ENCODE data around the gene TRAPPC13.
"Not testable (repeated sequence)": the region's sequence is repeated elsewhere in the genome, so short reads cannot be mapped to it uniquely, and the experiment has no call there.

Gene TRAPPC13

GRCh38 chr5:65630981-65631380 is 6.2 kb downstream of the TRAPPC13 start:
- H3K9ac ChIP-seq (ENCODE audit: low read length), result no peak overlapping the region
- no peaks in the 10 kb centered on the region for H3K9me3 ChIP-seq (ENCODE audit: low read length)
- H3K27me3 ChIP-seq (ENCODE audit: control insufficient read depth in 1 of 2, insufficient read depth in 2 of 2, low read length in 2 of 2), result no peaks in the 10 kb centered on the region
- H3K36me3 ChIP-seq (ENCODE audit: insufficient read depth, low read length), result peaks cover 11% of the 10 kb centered on the region
- H3K4me1 ChIP-seq (ENCODE audit: insufficient read depth, low read length), result peaks cover 3% of the 10 kb centered on the region
- no peak overlapping the region for H3K27ac ChIP-seq (ENCODE audit: low read depth, low read length)
- H3K4me3 ChIP-seq (ENCODE audit: low read depth in 1 of 2, low read length in 2 of 2), result no peak overlapping the region

- Histone ChIP-seq H3K9me3 (ENCODE audit: low read length) (no peaks in the 10 kb centered on the region), H3K36me3 (ENCODE audit: insufficient read depth, low read length) (peaks cover 28% of the 10 kb centered on the region), H3K4me1 (ENCODE audit: insufficient read depth, low read length) (no peaks in the 10 kb centered on the region), H3K4me3 (ENCODE audit: low read depth in 1 of 2, low read length in 2 of 2) (no peak overlapping the region), H3K9ac (ENCODE audit: low read length) (no peak overlapping the region), H3K27ac (ENCODE audit: low read depth, low read length) (no peak overlapping the region), H3K27me3 (ENCODE audit: control insufficient read depth in 1 of 2, insufficient read depth in 2 of 2, low read length in 2 of 2) (no peaks in the 10 kb centered on the region)
Observed at GRCh38 chr5:65640240-65640639, 15.4 kb downstream of the TRAPPC13 start.

- H3K9ac ChIP-seq (ENCODE audit: low read length), result no peak overlapping the region
- no peak overlapping the region for H3K27ac ChIP-seq (ENCODE audit: low read depth, low read length)
- H3K27me3 ChIP-seq (ENCODE audit: control insufficient read depth in 1 of 2, insufficient read depth in 2 of 2, low read length in 2 of 2), result no peaks in the 10 kb centered on the region
- no peaks in the 10 kb centered on the region for H3K4me1 ChIP-seq (ENCODE audit: insufficient read depth, low read length)
- H3K4me3 ChIP-seq (ENCODE audit: low read depth in 1 of 2, low read length in 2 of 2), result no peak overlapping the region
- H3K36me3 ChIP-seq (ENCODE audit: insufficient read depth, low read length), result no peaks in the 10 kb centered on the region
- H3K9me3 ChIP-seq (ENCODE audit: low read length), result no peaks in the 10 kb centered on the region
Observed at GRCh38 chr5:65646938-65647337, 22.1 kb downstream of the TRAPPC13 start.

GRCh38 chr5:65647941-65648340 is 23.1 kb downstream of the TRAPPC13 start:
- no peak overlapping the region for H3K9ac ChIP-seq (ENCODE audit: low read length)
- H3K27ac ChIP-seq (ENCODE audit: low read depth, low read length), result no peak overlapping the region
- H3K4me3 ChIP-seq (ENCODE audit: low read depth in 1 of 2, low read length in 2 of 2), result no peak overlapping the region
- no peaks in the 10 kb centered on the region for H3K27me3 ChIP-seq (ENCODE audit: control insufficient read depth in 1 of 2, insufficient read depth in 2 of 2, low read length in 2 of 2)
- no peaks in the 10 kb centered on the region for H3K4me1 ChIP-seq (ENCODE audit: insufficient read depth, low read length)
- no peaks in the 10 kb centered on the region for H3K36me3 ChIP-seq (ENCODE audit: insufficient read depth, low read length)
- H3K9me3 ChIP-seq (ENCODE audit: low read length), result no peaks in the 10 kb centered on the region

GRCh38 chr5:65651144-65651543 is 26.3 kb downstream of the TRAPPC13 start:
- no peaks in the 10 kb centered on the region for H3K36me3 ChIP-seq (ENCODE audit: insufficient read depth, low read length)
- H3K27me3 ChIP-seq (ENCODE audit: control insufficient read depth in 1 of 2, insufficient read depth in 2 of 2, low read length in 2 of 2), result no peaks in the 10 kb centered on the region
- no peaks in the 10 kb centered on the region for H3K9me3 ChIP-seq (ENCODE audit: low read length)
- H3K9ac ChIP-seq (ENCODE audit: low read length), result no peak overlapping the region
- no peak overlapping the region for H3K27ac ChIP-seq (ENCODE audit: low read depth, low read length)
- H3K4me1 ChIP-seq (ENCODE audit: insufficient read depth, low read length), result no peaks in the 10 kb centered on the region
- no peak overlapping the region for H3K4me3 ChIP-seq (ENCODE audit: low read depth in 1 of 2, low read length in 2 of 2)

- Histone ChIP-seq H3K27ac (ENCODE audit: low read depth, low read length) (no peak overlapping the region), H3K36me3 (ENCODE audit: insufficient read depth, low read length) (no peaks in the 10 kb centered on the region), H3K4me1 (ENCODE audit: insufficient read depth, low read length) (no peaks in the 10 kb centered on the region), H3K27me3 (ENCODE audit: control insufficient read depth in 1 of 2, insufficient read depth in 2 of 2, low read length in 2 of 2) (no peaks in the 10 kb centered on the region), H3K9me3 (ENCODE audit: low read length) (no peaks in the 10 kb centered on the region), H3K9ac (ENCODE audit: low read length) (no peak overlapping the region), H3K4me3 (ENCODE audit: low read depth in 1 of 2, low read length in 2 of 2) (no peak overlapping the region)
Observed at GRCh38 chr5:65654713-65655112, 29.9 kb downstream of the TRAPPC13 start.

- H3K4me1 ChIP-seq (ENCODE audit: insufficient read depth, low read length), result no peaks in the 10 kb centered on the region
- H3K36me3 ChIP-seq (ENCODE audit: insufficient read depth, low read length), result peaks cover 20% of the 10 kb centered on the region
- no peaks in the 10 kb centered on the region for H3K27me3 ChIP-seq (ENCODE audit: control insufficient read depth in 1 of 2, insufficient read depth in 2 of 2, low read length in 2 of 2)
- no peaks in the 10 kb centered on the region for H3K9me3 ChIP-seq (ENCODE audit: low read length)
- H3K4me3 ChIP-seq (ENCODE audit: low read depth in 1 of 2, low read length in 2 of 2), result no peak overlapping the region
- no peak overlapping the region for H3K27ac ChIP-seq (ENCODE audit: low read depth, low read length)
- H3K9ac ChIP-seq (ENCODE audit: low read length), result no peak overlapping the region
Observed at GRCh38 chr5:65663804-65664521, 39.1 kb downstream of the TRAPPC13 start.

- Histone ChIP-seq H3K4me3 (ENCODE audit: low read depth in 1 of 2, low read length in 2 of 2) (no peak overlapping the region), H3K27ac (ENCODE audit: low read depth, low read length) (no peak overlapping the region), H3K9me3 (ENCODE audit: low read length) (no peaks in the 10 kb centered on the region), H3K27me3 (ENCODE audit: control insufficient read depth in 1 of 2, insufficient read depth in 2 of 2, low read length in 2 of 2) (no peaks in the 10 kb centered on the region), H3K9ac (ENCODE audit: low read length) (no peak overlapping the region), H3K36me3 (ENCODE audit: insufficient read depth, low read length) (peaks cover 15% of the 10 kb centered on the region), H3K4me1 (ENCODE audit: insufficient read depth, low read length) (no peaks in the 10 kb centered on the region)
Observed at GRCh38 chr5:65668696-65669095, 43.9 kb downstream of the TRAPPC13 start.

- H3K36me3 ChIP-seq (ENCODE audit: insufficient read depth, low read length), result peaks cover 17% of the 10 kb centered on the region
- H3K4me3 ChIP-seq (ENCODE audit: low read depth in 1 of 2, low read length in 2 of 2), result no peak overlapping the region
- H3K27me3 ChIP-seq (ENCODE audit: control insufficient read depth in 1 of 2, insufficient read depth in 2 of 2, low read length in 2 of 2), result no peaks in the 10 kb centered on the region
- H3K9ac ChIP-seq (ENCODE audit: low read length), result no peak overlapping the region
- H3K27ac ChIP-seq (ENCODE audit: low read depth, low read length), result no peak overlapping the region
- H3K9me3 ChIP-seq (ENCODE audit: low read length), result no peaks in the 10 kb centered on the region
- no peaks in the 10 kb centered on the region for H3K4me1 ChIP-seq (ENCODE audit: insufficient read depth, low read length)
Observed at GRCh38 chr5:65672796-65673195, 48.0 kb downstream of the TRAPPC13 start.

GRCh38 chr5:65674749-65675148 is 49.9 kb downstream of the TRAPPC13 start:
- Histone ChIP-seq H3K4me3 (ENCODE audit: low read depth in 1 of 2, low read length in 2 of 2) (no peak overlapping the region), H3K9ac (ENCODE audit: low read length) (no peak overlapping the region), H3K27ac (ENCODE audit: low read depth, low read length) (no peak overlapping the region), H3K9me3 (ENCODE audit: low read length) (no peaks in the 10 kb centered on the region), H3K36me3 (ENCODE audit: insufficient read depth, low read length) (peaks cover 18% of the 10 kb centered on the region), H3K4me1 (ENCODE audit: insufficient read depth, low read length) (no peaks in the 10 kb centered on the region), H3K27me3 (ENCODE audit: control insufficient read depth in 1 of 2, insufficient read depth in 2 of 2, low read length in 2 of 2) (no peaks in the 10 kb centered on the region)

- not testable (repeated sequence) for H3K4me3 ChIP-seq (ENCODE audit: low read depth in 1 of 2, low read length in 2 of 2); H3K9ac ChIP-seq (ENCODE audit: low read length); H3K4me1 ChIP-seq (ENCODE audit: insufficient read depth, low read length); H3K27me3 ChIP-seq (ENCODE audit: control insufficient read depth in 1 of 2, insufficient read depth in 2 of 2, low read length in 2 of 2); H3K9me3 ChIP-seq (ENCODE audit: low read length); H3K27ac ChIP-seq (ENCODE audit: low read depth, low read length)
- peaks cover 26% of the 10 kb centered on the region for H3K36me3 ChIP-seq (ENCODE audit: insufficient read depth, low read length)
Observed at GRCh38 chr5:65676056-65676455, 51.2 kb downstream of the TRAPPC13 start.

- Histone ChIP-seq H3K36me3 (ENCODE audit: insufficient read depth, low read length) (peaks cover 18% of the 10 kb centered on the region), H3K9me3 (ENCODE audit: low read length) (no peaks in the 10 kb centered on the region), H3K4me3 (ENCODE audit: low read depth in 1 of 2, low read length in 2 of 2) (no peak overlapping the region)
Observed at GRCh38 chr5:65682148-65682547, 57.3 kb downstream of the TRAPPC13 start.

More at GRCh38 chr5:65682148-65682547, 57.3 kb downstream of the TRAPPC13 start:
- Histone ChIP-seq H3K27ac (ENCODE audit: low read depth, low read length) (no peak overlapping the region), H3K27me3 (ENCODE audit: control insufficient read depth in 1 of 2, insufficient read depth in 2 of 2, low read length in 2 of 2) (no peaks in the 10 kb centered on the region), H3K9ac (ENCODE audit: low read length) (no peak overlapping the region), H3K4me1 (ENCODE audit: insufficient read depth, low read length) (no peaks in the 10 kb centered on the region)
